Medulla oblongata (tissue), 1 donor: Measurements from ENCODE around the gene MAGEB1.

ENCODE experiments used
- DNase-seq: peaks from one replicate; pipeline ENCODE4 v3.0.0-alpha.2; 2015; ENCODE audit errors: extremely low spot score

MAGEB1 gene, protein sequence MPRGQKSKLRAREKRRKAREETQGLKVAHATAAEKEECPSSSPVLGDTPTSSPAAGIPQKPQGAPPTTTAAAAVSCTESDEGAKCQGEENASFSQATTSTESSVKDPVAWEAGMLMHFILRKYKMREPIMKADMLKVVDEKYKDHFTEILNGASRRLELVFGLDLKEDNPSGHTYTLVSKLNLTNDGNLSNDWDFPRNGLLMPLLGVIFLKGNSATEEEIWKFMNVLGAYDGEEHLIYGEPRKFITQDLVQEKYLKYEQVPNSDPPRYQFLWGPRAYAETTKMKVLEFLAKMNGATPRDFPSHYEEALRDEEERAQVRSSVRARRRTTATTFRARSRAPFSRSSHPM

DNA sequence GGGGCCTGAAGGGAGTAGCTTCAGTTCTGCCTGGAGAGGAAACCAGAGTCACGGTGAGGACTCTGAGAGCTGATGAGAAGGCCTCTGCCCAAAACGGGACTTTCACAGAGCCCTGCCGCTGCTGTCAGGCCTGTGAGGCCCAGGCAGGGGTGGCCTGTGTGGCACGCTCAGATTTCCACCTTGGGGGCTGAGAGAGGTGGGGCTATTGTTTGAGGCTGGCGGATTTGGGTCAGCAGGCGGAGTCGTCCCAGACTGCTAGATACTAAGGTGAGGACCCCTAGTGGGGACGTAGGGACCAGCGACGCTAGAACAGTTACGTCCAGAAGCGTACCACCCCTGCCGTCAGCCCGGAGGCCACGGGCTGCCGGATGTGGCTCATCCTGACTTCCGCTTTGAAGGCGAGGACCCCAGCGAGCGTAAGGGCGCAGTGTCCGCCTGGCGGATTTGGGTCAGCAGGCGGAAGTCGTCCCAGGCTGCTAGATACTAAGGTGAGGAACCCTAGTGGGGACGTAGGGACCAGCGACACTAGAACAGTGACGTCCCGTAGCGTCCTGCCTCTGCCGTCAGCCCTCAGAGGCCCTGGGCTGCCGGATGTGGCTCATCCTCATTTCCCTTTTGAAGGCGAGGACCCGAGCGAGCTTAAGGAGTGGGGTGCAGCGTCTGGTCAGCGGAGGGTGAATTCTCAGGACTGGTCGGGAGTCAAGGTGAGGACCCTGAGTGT, at the start of gene MAGEB1:
Gene MAGEB1, plus strand, starts transcription at position 378 of the 721 bp plus-strand sequence. CDS start 3,348 bp downstream, outside the sequence.
- no peak for DNase-seq

GRCh38 chrX:30212172-30212571, 34.8 kb upstream of the MAGEB1 start:
- no peak for DNase-seq

GRCh38 chrX:30215357-30215843, 31.5 kb upstream of the MAGEB1 start, which contains the start of gene MAGEB2:
Gene MAGEB2, plus strand, starts transcription at chrX:30215563. Its CDS starts 3,018 bp downstream, at chrX:30218581.
- no peak for DNase-seq

- DNase-seq: no peak
Measured at GRCh38 chrX:30217465-30217864, 29.5 kb upstream of the MAGEB1 start.

DNA sequence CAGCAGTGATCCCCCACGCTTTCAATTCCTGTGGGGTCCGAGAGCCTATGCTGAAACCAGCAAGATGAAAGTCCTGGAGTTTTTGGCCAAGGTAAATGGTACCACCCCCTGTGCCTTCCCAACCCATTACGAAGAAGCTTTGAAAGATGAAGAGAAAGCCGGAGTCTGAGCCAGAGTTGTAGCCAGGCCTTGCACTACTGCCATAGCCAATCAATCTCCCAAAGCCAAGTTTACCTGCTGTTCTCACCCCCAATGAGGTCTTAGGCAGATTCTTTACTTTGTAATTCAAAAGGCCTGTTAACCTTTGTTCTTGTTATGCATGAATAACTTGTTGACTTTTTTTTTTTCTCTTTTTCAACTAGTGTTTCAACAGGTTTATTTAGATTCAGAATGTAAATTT, 27.6 kb upstream of the MAGEB1 start:
- DNase-seq: no peak

- DNase-seq: no peak
Measured at GRCh38 chrX:30220661-30221060, 26.3 kb upstream of the MAGEB1 start.

DNA sequence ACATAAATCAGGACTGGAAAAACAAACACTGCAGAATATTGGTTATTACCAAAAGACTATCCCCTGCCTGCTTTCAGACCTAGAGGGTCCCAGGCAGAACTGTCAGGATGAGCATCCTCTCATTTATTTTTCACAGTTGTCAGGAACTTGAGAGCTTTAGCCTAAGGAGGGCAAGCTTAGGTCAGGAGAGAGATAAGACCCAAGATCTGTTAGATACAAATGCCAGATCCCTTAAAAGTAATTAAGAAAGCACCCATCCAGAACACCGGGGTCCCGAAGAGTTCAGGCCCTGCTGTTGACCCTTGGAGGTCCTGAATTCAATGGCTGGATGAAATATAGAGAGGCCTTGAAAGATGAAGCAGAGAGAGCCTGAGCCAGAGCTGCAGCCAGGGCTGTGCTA, 22.4 kb upstream of the MAGEB1 start:
- DNase-seq: no peak

DNA sequence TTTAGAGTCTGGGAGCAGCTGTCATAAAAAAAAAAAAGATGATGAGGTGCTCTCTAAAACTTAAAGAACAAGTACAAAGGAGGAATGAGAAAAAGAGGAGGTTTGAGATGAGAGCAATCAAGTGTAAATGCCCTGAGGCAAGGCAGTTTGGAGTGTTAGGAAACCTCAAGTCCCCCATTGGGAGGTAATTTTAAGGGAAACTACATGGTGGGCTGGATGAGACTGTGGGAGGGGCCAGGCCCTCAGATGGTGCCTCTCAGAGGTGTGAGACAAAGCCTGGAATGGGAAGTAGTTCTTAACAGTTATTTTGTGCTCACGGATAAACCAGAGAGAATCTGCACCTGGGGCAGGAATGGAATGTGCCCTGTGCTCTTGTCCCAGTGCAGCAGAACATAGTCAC, 18.4 kb upstream of the MAGEB1 start:
- no peak for DNase-seq

DNA sequence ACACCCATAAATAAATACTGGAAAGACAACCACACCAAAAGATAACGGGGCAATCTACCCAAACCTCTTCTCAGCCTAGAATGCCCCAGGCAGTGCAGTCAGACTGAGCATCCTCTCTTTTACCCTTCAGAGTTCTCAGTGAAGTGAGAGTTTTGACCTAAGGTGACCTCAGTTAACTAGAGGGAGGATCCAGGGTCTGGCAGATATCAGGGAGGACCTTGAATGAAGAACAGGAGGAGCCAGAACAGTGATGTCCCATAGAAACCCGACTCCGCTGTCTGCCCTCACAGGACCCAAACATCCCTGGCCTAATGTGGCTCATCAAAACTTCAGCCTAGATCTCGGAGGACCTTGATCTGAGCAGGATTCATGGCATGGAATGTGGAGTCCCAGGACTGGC, 16.6 kb upstream of the MAGEB1 start, which contains the start of gene MAGEB3:
Gene MAGEB3, plus strand, starts transcription at position 263 of the 400 bp plus-strand sequence. CDS start 5,268 bp downstream, outside the sequence.
- DNase-seq: no peak

DNA sequence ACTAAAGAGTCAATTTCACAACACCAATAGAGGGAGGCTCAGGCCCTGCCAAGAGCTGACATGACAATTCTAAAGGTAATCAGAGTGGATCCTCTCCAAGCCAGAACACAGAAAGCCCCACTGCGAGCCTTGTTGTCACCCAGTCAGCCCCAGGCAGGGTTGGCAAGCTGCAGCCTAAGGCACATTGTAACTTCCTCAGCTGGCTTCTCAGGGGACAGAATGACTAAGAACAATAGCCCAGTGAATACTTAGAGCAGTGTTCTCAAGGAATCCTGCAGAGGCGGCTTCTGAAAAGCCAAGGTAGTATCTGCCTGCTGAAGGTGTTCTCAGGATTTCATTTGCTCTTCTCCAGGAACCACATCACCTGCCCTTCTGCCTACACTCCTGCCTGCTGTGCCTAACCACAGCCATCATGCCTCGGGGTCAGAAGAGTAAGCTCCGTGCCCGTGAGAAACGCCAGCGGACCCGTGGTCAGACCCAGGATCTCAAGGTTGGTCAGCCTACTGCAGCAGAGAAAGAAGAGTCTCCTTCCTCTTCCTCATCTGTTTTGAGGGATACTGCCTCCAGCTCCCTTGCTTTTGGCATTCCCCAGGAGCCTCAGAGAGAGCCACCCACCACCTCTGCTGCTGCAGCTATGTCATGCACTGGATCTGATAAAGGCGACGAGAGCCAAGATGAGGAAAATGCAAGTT, 5.1 kb upstream of the MAGEB1 start, which contains the start of gene MAGEB4:
Gene MAGEB4, plus strand, starts transcription at position 277 of the 692 bp plus-strand sequence. Its CDS starts 136 bp downstream, at position 413.
- no peak for DNase-seq

GRCh38 chrX:30248854-30249253, 1.9 kb downstream of the MAGEB1 start:
- no peak for DNase-seq

GRCh38 chrX:30253257-30253656, 6.3 kb downstream of the MAGEB1 start:
- no peak for DNase-seq

DNA sequence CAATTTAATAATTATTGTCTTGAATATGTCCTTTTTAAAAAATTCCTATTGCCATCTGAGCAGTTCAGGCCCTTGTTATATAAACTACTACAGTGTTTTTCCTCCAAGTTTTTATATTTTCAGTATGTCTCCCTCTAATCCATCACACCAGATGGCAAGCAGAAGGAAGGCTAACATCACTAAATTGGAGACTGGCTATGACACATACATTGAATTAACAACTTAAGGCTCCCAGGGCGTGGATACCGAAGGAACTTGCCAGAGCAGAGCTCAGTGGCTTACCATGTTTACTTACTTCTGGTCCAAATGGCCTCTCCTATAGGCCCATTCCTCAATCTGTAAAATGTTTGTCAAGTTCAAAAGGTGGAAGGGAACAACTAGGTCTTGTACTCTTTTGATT, 13.0 kb downstream of the MAGEB1 start:
- no peak for DNase-seq

- no peak for DNase-seq
Measured at GRCh38 chrX:30261012-30261411, 14.1 kb downstream of the MAGEB1 start.

DNA sequence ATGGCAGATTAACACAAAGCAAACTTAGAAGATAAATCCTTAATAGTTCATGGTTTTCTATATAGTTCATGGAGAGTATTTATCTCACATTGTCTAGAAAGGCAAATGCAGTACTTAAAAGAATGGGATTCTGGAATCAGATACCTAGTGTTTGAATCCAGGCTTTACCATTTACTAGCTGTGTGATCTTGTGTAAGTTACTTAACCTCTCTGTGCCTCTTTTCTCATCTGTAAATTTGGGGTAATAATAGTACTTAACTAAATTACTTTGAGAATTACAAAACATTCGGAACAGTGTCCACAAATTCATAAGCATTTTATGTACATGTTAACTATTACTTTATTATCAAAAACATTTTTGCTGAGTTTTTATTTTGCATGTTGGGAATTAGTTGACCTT, 15.8 kb downstream of the MAGEB1 start:
- DNase-seq: no peak

DNA sequence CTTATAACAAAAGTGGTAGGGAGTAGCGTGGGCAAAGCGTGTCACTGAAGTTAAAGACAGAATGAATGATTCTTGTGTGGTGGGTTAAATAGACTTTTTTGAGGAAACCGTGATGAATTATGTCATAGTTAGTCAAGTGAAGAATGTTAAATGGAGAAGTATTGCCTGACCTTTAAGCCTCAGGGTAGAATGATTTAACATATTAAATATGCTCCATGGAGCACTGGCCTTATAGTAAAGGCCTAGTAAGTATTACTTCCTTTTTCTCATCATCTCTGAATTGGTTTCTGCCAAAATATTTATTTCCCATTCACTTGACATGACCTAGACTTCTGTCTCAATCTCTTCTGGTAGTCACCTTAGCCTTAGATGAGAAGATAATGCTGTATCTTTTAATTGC, 23.7 kb downstream of the MAGEB1 start:
- no peak for DNase-seq

DNA sequence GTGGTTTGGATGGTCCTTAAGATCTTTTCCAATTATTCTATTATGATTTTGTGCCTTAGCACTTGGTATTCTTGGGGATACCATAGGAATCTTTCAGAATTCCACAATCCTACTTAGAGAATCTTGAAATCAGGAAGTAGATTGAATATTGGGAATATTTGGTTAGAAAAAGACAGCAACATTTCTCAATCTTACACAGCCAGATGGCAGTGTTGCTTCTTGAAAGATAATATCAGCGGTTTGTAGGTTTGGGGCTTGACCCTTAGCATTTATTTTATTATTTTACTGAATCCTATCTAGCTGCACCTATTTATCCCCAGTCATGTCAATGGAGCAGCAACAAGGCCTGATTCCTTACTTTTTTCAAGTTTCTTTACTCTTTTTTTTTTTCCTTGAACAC, 28.6 kb downstream of the MAGEB1 start:
- DNase-seq: peak; percentile 2

DNA sequence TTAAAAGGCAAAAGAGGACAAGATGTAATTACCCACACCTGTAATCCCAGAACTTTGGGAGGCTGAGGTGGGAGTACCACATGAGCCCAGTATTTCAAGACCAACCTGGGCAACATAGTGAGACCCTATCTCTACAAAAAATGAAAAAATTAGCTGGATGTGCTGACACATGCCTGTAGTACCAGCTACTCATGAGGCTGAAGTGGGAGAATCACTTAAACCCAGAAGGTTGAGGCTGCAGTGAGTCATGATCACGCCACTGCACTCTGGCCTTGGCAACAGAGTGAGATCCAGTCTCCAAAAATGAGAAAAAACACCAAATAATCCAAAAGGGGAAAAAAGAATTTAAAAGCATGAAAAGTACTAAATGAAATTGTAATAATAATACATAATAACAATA, 31.4 kb downstream of the MAGEB1 start:
- DNase-seq: no peak

DNA sequence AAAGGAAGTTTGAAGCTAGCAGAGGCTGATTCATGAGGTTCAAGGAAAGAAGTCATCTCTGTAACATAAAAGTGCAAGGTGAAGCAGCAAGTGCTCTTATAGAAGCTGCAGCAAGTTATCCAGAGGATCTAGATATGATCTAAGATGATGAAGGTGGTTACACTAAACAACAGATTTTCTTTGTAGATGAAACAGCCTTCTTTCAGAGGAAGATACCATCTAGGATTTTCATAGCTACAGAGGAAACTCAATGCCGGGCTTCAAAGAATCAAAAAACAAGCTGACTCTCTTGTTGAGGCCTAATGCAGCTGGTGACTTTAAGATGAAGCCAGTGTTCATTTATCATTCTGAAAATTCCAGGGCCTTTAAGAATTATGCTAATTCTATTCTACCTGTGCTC, 33.5 kb downstream of the MAGEB1 start:
- DNase-seq: no peak

DNA sequence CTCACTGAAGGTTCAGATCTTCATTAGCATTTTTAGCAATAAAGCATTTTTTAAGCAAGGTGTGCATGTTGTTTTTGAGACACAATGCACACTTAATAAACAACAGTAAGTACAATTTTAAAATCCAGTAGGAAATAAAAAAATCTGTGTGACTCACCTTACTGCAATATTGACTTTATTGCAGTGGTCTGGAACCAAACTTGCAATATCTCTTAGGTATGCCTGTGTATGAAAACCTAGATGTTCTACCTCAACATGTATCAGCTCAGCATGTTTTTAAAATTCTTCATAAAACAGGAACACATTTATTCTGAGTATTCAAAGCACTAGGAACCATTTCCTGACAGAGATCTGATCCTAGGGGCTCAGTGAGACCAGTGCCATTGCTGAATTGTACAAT, 35.6 kb downstream of the MAGEB1 start:
- no peak for DNase-seq

DNA sequence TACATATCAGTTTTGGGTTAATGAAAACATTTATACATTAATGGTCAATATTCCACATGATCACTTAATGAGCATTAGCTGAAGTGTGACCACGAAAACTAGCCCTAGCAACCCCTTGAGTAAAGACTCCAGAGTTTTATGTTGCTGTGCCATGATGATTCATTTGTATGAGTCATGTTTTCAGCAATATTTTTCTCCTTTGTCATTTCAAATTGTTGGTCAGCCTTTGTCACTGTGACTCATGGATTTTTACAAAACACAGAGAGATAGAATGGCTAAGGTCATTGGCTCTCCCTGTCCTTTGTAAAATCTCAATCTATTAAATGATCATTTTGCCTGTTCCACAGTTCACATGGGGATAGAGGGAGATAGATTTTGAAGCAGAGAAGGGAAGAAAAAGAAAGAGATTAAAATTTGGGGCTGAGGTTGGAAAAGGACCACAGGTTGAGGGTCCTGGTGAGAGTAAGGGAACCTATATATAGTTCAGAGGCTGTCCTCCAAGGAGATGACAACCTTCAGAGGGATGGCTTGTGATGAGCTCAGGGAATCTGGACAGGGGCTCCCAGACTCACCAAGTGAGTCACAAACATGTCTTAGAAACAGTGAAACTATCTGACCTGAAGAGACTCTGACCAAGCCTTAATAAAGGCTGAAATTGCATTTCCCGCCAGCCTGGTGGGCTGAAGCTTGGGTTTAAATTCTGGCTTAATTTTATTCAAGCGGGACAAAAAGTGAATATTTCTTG, 36.7 kb downstream of the MAGEB1 start:
- no peak for DNase-seq
